ENCODE results near the gene TTC39B. TPM values are rescaled to one million over a fixed set of nuclear protein-coding genes. Genes with fewer than 3 reads are reported as not detected.

The TTC39B gene
- total and polyA plus RNA-seq, 2 of the 8 experiments (the other 6 are each of a cell fraction or from before 2014, with no cell fraction given), result 1.6 to 10.9 TPM

- no peak for FAIRE-seq
- CTCF ChIA-PET (ENCODE audit: partially characterized antibody), result interaction anchor here (0.6 to 1.5 kb wide), 3 partner anchors 9 to 33 kb away, joined by 3 read pairs; no protein-coding TSS in a partner anchor
- Histone ChIP-seq H2AFZ (ENCODE audit: low read length) (no peak overlapping the region), H3K79me1 (ENCODE audit: low read depth, low read length) (no peaks in the 10 kb centered on the region; the same call in 1 of the 2 replicates), H3K4me2 (ENCODE audit: insufficient read depth in 1 of 2, low read depth in 2 of 2, low read length in 2 of 2) (no peak overlapping the region), H3K27ac (ENCODE audit: low read depth, low read length) (no peak overlapping the region), H2BK120ac (replicated peaks; ENCODE audit: low read depth, low read length) (no peak overlapping the region), H3K18ac (ENCODE audit: extremely low read depth, low read length) (no peak overlapping the region), H3K9ac (replicated peaks in 1 of 4; ENCODE audit: extremely low read depth in 1 of 4, low read depth in 3 of 4, low read length in 3 of 4) (no peak overlapping the region), H3K4me3 (ENCODE audit: extremely low read depth in 1 of 4, insufficient read depth in 2 of 4, low read depth in 3 of 4, low read length in 4 of 4) (no peak overlapping the region), H3K23ac (ENCODE audit: insufficient read length) (no peak overlapping the region), H2BK5ac (ENCODE audit: low read depth, low read length) (no peak overlapping the region), H4K8ac (ENCODE audit: extremely low read depth, insufficient read depth, low read length) (no peak overlapping the region), H3K23me2 (ENCODE audit: low read depth, low read length) (no peaks in the 10 kb centered on the region), H4K91ac (replicated peaks; ENCODE audit: insufficient read length, low read length) (no peak overlapping the region), H3K9me3 (ENCODE audit: insufficient read depth in 2 of 2, low read depth in 1 of 2, low read length in 1 of 2) (no peaks in the 10 kb centered on the region), H3K4ac (replicated peaks; ENCODE audit: insufficient read length, low read depth, low read length) (no peak overlapping the region), H4K20me1 (replicated peaks in 1 of 2; ENCODE audit: control insufficient read depth in 1 of 2, insufficient read depth in 2 of 2, low read length in 2 of 2) (peaks cover 0 to 2% of the 10 kb centered on the region in 2 experiments), H3K36me3 (ENCODE audit: control insufficient read depth in 2 of 4, insufficient read depth in 4 of 4, low read length in 3 of 4) (no peaks in the 10 kb centered on the region), H3K4me1 (replicated peaks in 1 of 4; ENCODE audit: control insufficient read depth in 3 of 4, insufficient read depth in 4 of 4, low read length in 3 of 4) (peaks cover 0 to 3% (median 0%) of the 10 kb centered on the region in 4 experiments; a peak in 3 of 7 replicates), H4K5ac (ENCODE audit: insufficient read length, low read depth, low read length) (no peak overlapping the region), H3K27me3 (replicated peaks in 1 of 4; ENCODE audit: control insufficient read depth in 3 of 4, extremely low read depth in 1 of 4, insufficient read depth in 3 of 4, low read length in 3 of 4) (no peaks in the 10 kb centered on the region), H3K79me2 (ENCODE audit: control insufficient read depth in 1 of 2, insufficient read depth in 2 of 2, low read length in 2 of 2) (no peaks in the 10 kb centered on the region), H2AK5ac (ENCODE audit: low read depth, low read length) (no peak overlapping the region), H2BK12ac (ENCODE audit: low read depth, low read length) (no peak overlapping the region), H2BK15ac (ENCODE audit: low read length) (no peak overlapping the region), H3K14ac (ENCODE audit: insufficient read length) (no peak overlapping the region), H2BK20ac (ENCODE audit: low read length) (no peak overlapping the region), H3K56ac (replicated peaks; ENCODE audit: insufficient read length, low read depth, low read length) (no peak overlapping the region)
- DNase-seq (ENCODE audit: low read depth in 1 of 2, low spot score in 2 of 2), result no peak
- TF ChIP-seq ZNF274 (IDR thresholded peaks at IDR 0.05; ENCODE audit: borderline replicate concordance, extremely low read depth, low read length) (no peak), TCF12 (IDR thresholded peaks at IDR 0.05; ENCODE audit: low read depth, low read length) (no peak), MAX (IDR thresholded peaks at IDR 0.05) (no peak), RAD21 (IDR thresholded peaks at IDR 0.05 in 1 of 2, conservative IDR thresholded peaks at IDR 0.05 in 1 of 2; ENCODE audit: low read depth in 2 of 2, low read length in 2 of 2) (no peak), CREB1 (IDR thresholded peaks at IDR 0.05) (no peak), RBBP5 (IDR thresholded peaks at IDR 0.05; ENCODE audit: borderline replicate concordance, low read depth, low read length) (no peak), PHF8 (conservative IDR thresholded peaks at IDR 0.05; ENCODE audit: low read depth, low read length) (no peak), SIRT6 (IDR thresholded peaks at IDR 0.05; ENCODE audit: low read length) (no peak), KDM4A (IDR thresholded peaks at IDR 0.05; ENCODE audit: low read depth, low read length, severe bottlenecking) (no peak), CHD2 (IDR thresholded peaks at IDR 0.05; ENCODE audit: low read length) (no peak), MAFK (IDR thresholded peaks at IDR 0.05; ENCODE audit: low read depth, low read length) (no peak)
- POLR2A ChIA-PET (ENCODE audit: partially characterized antibody), result no interaction called here
- 71% methylated on average over 1 of the region's 1 CpG; no CpG with 5 or more reads in 1 of the 2 experiments for WGBS, 2 experiments (ENCODE audit: extremely low coverage in 1 of 2, insufficient coverage in 1 of 2, insufficient read length in 1 of 2, insufficient replicate concordance in 2 of 2, low coverage in 1 of 2, low lambda C conversion rate in 2 of 2, missing lambda C conversion rate in 1 of 2)
Measured at GRCh38 chr9:15264918-15265317, 42.1 kb downstream of the TTC39B start.

All from H1 (cell line).